NB4 (cell line): ENCODE data around the gene TCF12.

ENCODE experiments used
- CTCF ChIP-seq: IDR thresholded peaks from one replicate; pipeline ENCODE4 v1.5.1; 2012; ENCODE audit warnings: low read depth, low read length
- MAX ChIP-seq: IDR thresholded peaks from 2 replicates; pipeline ENCODE4 v1.6.1; 2011; ENCODE audit warnings: low read depth, low read length
- MYC ChIP-seq: IDR thresholded peaks from 2 replicates; pipeline ENCODE4 v1.6.1; 2011; ENCODE audit warnings: low read depth, low read length
- POLR2A ChIP-seq: IDR thresholded peaks from 2 replicates; pipeline ENCODE4 v1.6.1; 2011; ENCODE audit warnings: mild to moderate bottlenecking; ENCODE audit not compliant: insufficient read length; ENCODE audit errors: extremely low read depth

GRCh38 chr15:56969265-56969895 lies 50.9 kb downstream of the TCF12 start:
- TF ChIP-seq CTCF, result no peak
- TF ChIP-seq MAX, result no peak
- TF ChIP-seq MYC, result no peak
- no peak for TF ChIP-seq POLR2A
